Effector CD8-positive, alpha-beta T cell (primary cell): Measurements from ENCODE around the gene GAL.

Source experiments
- DNase-seq: peaks from one replicate; lab custom pipeline; 2025; lab: John Stamatoyannopoulos, UW

The GAL gene

DNA sequence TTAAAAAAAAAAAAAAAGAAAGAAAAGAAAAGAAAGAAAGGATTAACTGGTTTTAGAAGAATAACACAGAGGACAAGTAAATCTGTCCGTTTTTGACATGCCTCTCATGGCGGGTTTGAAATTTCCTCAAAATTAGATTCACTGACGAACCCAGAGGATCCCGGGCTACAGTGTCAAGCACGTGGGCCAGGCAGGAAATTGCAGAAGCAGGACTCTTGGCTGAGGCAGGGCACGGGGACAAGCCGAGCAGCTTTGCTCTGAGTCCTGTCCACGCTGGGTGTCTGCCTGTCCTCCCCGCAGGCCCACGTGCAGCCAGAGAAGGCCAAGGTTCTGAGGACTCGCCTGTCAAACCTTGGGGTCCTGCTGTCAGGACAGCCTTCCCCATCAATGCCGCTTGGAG is 24.7 kb downstream of the GAL start:
- DNase-seq, result no peak

DNA sequence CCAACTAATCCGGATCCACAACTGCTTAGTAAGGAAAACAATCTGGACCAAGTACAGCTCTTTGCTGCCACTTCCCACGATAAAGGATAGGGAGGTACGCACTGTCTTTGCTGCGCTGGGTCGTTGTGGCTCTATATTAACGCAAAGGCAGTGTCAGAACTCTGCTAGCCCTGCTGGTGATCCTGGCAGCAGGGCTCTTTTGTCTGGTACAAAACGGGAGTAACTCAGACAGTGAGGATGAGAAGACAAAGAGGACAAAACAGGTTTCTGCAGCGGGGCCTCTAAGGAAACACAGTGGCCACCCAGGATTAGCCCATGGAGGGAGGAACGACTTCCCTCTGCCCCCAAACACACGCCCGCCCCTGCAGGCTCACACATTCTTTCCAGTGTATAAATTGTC is 26.1 kb downstream of the GAL start:
- no peak for DNase-seq

DNA sequence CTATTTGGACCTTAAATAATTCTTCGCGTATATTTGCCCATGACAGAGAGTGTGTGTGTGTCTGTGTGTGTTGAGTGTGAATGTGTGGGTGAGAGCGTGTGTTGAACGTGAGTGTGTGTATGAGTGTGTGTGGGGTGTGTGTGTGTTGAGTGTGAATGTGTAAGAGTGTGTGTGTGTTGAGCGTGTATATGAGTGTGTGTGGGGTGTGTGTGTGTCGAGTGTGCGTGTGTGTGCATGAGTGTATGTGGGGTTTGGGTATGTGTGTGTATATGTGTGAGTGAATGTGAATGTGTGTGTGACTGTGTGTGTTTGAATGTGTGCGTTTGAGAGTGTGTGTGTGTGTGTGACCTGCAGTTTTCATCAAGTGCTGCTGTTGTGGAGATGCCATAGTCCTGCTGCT is 26.8 kb downstream of the GAL start:
- DNase-seq, result no peak

DNA sequence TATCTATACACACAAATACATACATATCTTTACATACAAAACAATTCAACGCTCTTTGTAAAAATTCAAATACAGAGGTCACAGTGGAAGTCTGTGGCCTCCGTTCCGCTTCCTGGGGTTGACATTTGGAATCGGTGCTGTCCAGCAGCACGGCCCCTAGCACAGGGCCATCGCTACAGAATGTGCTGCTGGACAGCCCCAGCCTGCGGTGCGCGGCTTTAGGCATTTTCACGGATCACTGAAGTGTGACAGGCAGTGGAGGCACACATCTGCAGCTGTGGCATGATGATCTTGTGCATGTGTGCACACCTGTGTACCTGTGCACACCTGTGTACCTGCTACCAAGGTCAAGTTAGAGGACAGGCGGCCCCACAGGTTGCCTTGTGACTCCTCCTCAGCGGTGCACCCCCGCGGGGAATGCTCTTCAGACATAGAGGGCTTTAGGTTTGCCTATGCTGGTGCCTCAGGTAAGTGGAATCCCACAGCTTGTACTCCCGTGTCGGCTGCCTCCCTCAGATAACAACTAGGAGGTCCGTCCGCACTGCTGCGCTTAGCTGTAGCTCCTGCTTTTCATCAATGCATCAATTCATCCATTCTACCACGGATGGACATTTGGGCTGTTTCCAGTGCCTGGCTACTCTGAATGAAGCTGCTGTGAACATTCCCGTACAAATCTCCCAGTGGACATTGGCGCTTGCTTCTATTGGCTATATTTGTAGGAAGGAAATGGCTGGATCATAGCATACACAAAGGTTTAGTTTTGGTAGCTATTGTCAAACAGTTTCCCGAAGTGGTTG is 29.9 kb downstream of the GAL start:
- no peak for DNase-seq

DNA sequence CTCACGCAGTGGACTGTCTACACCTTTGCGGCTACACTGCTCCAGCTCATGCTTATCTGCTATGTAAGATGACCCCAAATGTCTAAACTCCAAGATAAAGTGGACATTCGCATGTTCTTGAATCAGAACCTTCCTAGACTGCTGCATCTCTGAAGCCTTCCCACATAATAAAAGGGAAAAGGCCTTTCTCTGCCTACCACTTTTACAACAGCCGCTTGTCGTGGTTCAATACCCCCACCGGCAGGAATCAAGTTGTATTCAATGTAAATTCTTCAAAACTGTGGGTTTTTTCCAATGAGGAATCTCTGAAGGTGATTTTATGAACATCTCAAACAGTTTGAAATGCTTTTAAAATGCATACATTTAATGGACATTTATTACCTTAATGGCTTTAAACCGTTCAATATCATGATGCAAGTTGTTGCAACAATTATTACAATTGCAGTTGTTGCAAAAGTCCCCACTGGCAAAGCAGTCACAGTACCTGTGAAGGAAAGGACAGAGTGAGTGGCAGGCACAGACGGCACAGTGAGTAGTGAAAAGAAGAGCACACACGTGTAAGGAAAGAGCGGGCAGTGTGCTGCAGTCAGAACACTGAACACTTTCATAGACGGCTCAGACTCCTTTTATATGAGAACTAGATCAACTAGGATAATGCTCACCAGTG is 31.2 kb downstream of the GAL start:
- no peak for DNase-seq

DNA sequence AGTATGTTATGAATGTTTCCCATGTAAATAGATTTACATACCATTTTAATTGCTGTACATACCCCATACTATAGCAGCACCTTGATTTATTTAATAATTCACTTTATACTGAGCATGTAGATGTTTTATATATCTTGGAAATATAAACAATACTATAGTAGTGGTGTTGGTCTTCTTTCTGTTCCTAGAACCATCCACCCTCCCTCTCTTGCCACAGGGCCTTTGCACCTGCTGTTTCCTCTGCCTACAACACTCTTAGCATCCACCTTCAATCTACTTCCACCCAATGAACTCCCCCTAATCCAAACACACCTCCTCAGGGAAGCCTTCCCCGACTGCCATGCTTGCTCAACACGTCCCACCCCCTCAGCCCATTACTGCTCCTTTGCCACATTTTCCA is 36.7 kb downstream of the GAL start:
- DNase-seq, result no peak

DNA sequence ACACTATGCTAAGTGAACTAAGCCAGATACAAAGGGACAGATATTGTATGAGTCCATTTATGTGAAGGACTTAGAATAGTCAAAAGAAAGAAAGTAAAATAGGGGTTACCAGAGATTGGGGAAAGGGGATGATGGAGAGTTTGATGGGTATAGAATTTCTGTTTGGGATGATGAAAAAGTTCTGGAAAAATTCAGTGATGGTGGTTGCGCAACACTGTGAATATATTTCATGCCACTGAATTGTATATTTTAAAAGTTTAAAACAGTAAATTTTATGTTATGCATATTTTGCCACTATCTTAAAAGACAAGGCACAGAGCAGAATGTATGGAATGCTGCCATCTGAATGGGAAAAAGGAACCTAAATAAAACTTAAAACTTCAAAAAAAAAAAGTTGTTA is 37.8 kb downstream of the GAL start:
- DNase-seq, result no peak

DNA sequence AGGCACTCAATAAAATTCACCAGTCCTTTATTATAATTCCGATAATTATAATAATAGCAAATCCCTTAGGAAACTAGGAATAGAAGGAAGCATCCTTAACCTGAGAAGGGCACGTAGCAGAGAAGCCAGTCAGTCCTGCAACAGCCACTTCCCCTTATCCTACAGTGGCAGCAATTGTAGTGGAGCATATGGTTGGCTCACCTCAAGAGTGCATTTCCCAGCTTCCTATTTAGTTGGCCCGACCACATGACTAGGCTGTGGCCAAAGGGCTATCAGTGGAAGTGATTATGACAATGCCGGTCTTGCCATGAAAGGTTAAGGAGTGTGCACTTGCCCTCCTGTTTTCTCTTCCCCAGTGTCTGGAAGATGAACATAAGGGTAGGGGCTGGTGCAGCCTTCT is 39.9 kb downstream of the GAL start:
- DNase-seq, result no peak

DNA sequence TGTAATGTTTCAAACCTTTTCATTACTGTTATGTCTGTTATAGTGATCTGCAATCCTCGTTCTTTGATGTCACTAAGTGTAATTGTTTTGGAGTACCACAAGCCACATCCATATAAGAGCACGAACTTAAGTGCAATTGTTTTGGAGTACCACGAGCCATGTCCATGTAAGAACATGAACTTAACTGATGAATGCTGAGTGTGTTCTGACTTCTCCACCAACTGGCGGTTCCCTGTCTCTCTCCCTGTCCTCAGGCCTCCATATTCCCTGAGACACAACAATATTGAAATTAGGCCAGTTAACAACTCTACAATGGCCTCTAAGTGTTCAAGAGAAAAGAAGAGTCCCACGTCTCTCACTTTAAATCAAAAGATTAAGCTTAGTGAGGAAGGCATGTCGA is 43.4 kb downstream of the GAL start:
- no peak for DNase-seq

DNA sequence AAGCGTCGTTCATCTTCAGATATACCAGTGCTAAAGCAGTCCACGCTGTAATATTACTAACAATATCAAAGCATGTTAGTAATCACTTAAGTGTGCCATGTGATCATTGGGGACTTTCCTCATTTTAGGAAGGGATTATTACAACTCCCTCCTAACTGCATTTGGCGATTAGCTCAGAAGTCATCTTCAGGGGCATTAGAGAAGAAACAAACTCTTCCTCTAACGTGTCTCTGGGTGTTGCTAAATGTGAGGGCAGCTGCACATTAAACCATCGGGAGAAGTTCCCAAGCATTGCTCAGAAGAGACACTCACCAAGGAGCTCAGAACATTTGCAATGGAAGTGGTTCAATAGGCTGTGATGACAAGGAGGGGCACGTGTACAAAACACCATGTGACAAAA is 49.8 kb downstream of the GAL start:
- DNase-seq, result no peak

DNA sequence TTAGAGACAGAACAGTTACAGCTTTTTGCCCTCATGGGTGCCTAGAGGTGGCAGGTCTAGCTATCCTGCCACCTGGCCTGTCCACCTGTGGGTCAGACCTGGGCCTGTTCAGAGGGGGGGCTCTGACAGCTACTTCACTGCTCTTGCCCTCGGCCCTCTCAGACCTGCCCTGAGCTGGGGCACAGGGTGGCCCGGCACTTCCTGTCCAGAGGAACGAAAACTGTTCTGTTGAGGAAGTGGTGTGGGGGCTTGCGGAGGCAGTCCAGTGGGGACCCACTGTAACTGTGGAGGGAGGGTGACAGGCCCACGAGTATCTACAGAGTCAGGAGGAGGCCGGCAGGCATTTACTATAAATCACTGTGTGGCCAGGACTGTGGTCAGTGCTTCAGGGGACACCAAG is 50.8 kb downstream of the GAL start:
- DNase-seq, result no peak

DNA sequence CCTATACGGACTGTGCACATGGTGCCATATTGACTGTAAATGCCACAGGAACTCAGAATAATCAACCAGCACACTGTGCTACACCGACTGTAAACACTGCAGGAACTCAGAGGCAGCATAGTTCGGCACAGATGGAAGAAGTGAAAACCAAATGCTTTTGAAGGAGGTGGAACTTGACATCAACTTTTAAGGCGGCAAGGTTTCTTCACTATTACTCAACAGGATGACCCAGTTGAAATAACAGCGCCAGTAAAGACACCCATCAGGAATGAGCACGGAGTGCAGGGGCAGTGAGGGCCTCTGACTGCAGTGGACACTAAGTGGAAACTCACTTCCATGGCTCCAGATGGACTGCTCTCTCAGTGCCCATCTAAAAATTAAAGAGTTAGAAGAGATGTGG is 51.3 kb downstream of the GAL start:
- DNase-seq, result no peak
